Head of caudate nucleus (tissue), 42 donors: Measurements from ENCODE around the gene CER1.

ENCODE experiments used
- DNase-seq, 42 donors: peaks; one replicate each; pipeline versions ENCODE4 v3.0.0 to v3.0.0-alpha.2; 2020 to 2021; ENCODE audit warnings: mixed read lengths in 7 of 42
- intact Hi-C: fragments of 100-400 bp; cut with DNase I; formaldehyde crosslinking; loops from one replicate; pipeline ENCODE4 v1.15.0; 2022

CER1 gene

GRCh38 chr9:14677396-14677795 lies 45.1 kb downstream of the CER1 start:
- intact Hi-C loops: no loop called here
- no peak for DNase-seq

DNA sequence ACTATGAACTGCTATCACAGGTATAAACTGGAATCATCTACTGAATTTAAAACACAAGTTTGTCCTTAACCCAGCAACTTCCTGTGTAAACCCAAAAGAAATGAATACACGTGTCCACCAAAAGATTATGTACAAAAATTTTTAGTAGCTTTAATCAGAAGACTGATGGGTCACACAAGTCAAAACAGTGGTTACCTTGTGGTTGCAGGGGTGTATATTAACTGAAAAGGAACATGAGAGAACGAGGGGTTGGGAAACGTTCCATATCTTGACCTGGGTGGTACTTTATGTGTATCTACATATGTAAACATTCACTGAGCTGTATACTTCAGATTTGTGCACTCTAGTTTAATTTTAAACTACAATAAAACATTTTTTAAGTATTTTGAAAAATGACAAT lies 47.9 kb downstream of the CER1 start:
- no peak for DNase-seq
- intact Hi-C loops: no loop called here

GRCh38 chr9:14671377-14671776 lies 51.2 kb downstream of the CER1 start:
- DNase-seq: no peak
- intact Hi-C loops: no loop called here

- intact Hi-C loops: no loop called here
- DNase-seq: no peak
Measured at GRCh38 chr9:14670718-14671117, 51.8 kb downstream of the CER1 start.
